MV-4-11 (cell line): ENCODE data around the gene GRB10.
"Not testable (repeated sequence)": the region's sequence is repeated elsewhere in the genome, so short reads cannot be mapped to it uniquely, and the experiment has no call there.

Experiments
- DNase-seq: peaks from one replicate; lab custom pipeline; 2025; lab: John Stamatoyannopoulos, UW

The GRB10 gene

DNA sequence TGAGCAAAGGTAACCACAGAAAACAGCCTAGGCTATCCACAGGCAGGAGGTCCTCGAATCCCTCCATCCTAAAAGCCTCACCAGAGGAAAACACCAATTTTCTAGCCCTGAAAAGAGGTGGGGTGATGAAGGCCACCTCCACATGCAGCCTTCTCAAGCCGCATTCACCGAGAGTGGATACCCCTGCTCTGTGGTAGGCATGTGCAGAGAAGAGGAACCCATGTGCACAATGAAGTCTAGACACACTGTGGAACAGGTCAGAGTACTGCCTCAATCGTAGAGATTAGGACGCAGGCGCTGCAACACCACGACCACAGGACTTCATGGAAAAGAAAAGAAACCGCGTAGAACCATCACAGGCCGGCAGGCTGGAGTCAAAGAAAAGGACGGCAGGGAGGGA lies 38.8 kb downstream of the GRB10 start:
- no peak for DNase-seq

DNA sequence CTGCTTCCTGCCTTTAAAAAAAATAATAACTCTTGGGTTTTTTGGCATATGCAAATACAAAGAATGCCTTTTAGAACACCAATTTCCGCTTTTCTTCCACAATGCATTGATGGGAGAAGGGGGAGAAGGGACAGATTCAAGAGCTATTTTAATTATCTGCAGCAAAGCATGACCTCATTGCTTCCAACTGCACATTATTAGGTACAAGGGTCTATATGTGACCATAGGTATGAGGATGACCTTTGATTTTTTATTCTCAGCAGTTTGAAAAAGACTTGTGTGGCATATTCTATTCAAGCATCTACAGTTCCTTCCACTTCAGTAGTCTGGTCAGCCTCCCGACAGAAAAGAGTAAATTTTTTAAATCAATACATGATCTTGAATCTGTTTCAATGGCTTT lies 39.7 kb downstream of the GRB10 start:
- DNase-seq, result no peak

DNA sequence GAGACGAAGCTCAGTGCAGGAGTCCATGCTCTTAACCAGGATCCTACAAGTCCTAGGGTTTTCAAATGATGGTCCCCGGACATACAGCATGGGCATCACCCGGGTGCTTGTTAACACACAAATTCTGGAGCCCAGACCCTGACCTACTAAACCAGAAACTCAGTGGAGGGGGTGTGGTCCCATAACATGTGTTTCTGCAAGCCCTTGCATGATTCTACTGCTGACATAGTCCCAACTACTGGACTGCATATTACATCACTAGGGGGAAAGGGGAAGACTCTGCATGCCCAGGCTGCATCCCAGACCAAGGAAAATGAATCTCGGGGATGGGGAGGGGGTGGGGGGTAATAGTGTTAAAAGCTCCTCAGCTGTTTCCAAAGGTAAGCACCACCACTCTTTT lies 40.3 kb downstream of the GRB10 start:
- DNase-seq, result no peak

DNA sequence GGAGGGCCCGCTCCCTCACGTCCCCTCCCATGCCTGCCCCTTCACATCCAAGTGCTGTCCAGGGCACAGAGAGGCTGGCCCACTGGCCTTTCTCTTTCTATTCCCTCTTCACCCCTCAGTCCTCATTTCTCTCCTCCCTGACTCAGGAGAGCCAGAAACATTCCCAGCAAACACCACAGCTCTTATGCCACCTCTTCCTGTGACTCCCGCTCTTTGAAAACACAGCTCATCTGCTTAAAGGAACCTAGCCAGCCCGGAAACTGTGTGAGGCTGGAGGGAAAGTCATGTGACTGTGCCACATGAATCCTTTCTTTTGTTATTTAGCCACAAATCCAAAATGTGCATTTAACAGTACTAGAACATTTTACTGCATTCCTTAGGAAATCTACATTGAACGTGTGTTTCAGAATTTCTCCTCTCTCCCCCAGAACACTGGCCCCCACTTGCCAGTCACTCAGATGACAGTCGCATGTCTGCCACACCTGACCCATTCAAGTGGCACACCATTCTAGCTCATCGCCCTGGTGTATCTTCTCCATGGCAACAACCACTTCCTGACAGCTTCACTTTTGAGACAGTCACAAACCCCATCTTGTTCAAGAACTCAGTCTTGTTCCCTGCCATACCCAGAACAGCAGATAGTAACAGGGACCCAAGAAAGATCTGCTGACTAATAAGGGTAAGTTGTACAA lies 42.8 kb downstream of the GRB10 start:
- no peak for DNase-seq

- no peak for DNase-seq
These were observed 43.8 kb downstream of the GRB10 start for GRCh38 chr7:50738932-50739331.

- not testable (repeated sequence) for DNase-seq
These were observed 46.9 kb downstream of the GRB10 start for GRCh38 chr7:50735836-50736235.

GRCh38 chr7:50735333-50735732 lies 47.4 kb downstream of the GRB10 start:
- DNase-seq, result no peak

- no peak for DNase-seq
These were observed 48.5 kb downstream of the GRB10 start for GRCh38 chr7:50734246-50734645.

DNA sequence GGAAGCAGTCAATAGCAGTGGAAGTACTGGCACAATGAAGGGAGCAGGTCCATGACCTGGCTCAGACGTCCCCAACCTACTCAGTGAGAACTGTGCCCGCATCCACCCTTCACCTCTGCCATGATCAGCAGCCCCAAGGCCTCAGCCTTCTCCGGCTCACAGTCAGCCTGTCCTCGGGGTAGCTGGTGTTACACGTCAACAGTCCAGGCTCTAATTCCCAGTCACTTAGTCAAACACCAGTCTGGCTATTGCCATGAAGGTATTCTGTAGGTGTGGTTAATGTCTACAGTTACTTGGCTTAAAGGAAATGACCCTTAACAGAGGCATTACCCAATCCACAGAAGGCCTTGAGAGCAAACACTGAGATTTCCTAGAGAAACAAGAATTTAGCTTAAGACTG lies 49.1 kb downstream of the GRB10 start:
- DNase-seq, result no peak

DNA sequence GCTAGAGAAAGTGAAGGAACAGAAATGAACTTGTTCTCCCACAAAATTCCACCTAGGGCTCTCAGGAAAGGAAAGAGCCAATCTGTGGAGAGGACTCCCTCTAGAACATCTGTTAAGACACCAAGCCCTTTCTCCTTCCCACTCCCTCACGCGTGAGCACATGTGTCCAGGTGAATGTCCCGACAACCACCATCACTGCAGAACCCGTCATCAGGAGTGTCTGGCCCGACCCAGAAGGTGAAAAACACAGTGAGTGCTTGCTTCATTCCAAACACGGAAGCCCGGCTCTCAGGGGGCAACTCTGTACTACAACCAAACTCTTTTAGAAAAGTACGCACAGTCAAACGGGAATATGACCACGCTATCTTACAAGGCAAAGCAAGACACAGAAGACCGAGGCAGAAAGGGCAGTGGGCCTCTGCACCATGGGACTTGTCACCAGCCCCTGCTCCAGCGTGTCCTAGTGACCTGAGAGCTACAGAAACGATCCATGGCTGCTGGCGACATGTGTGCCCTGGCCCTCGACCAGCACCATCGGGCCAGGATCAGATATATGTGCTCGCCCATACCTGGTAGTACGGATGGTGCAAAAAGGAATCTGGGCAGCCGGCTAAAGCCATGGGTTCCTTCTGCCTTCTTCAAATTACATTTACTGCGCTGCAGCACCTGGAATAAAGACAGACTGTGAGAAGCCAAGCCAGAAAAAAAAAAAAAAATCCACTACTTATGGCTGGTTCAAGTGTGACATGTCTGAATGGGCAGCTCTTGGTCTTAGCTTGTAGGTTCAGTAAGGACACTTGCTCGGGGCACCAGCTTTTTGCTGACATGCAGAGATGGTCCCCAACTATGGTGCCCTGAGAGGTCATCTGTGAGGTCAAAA lies 50.8 kb downstream of the GRB10 start:
- no peak for DNase-seq

DNA sequence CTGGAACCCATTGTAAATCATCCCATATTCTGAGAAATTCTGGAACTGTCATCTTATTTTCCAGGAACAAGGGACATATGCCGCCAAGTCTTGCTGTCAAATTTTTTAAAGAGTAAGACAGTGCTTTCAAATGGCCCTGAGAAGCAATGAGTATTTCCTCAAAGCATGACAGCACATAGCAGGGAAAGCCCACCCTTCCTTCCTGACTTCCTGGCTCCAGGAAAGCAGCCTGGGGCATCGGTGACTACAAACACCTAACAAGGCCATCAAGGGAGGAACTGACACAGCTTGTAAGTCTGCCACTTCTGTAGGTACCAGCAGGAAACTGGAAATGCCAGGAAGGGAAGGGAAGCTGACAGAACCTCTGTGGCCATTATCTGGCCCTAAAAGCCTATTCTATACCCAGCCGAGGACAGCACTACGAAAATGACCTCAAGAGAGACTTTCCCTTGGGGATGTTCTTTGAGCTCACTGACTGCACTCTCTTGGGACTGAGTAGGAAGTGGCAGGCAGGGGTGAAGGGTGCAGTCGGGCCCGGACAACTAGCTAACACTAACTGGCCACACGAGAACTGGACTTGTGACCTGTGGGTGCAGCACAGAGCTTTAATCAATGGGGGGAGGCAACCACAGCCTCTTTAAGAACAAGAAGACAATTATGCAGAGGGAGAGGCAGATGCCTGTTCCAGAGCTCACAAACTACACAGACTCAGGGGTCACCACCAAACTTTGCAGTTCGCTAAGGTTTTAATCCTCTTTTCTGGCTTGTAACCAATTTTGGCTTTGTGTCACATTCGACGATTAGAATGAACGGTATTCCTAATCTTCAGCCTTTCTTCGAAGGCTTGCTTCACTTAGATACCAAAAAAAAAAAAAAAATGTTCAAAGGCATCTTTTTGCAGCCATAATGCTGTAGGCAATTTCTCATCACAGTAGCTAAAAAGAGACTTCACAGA lies 52.0 kb downstream of the GRB10 start:
- no peak for DNase-seq

DNA sequence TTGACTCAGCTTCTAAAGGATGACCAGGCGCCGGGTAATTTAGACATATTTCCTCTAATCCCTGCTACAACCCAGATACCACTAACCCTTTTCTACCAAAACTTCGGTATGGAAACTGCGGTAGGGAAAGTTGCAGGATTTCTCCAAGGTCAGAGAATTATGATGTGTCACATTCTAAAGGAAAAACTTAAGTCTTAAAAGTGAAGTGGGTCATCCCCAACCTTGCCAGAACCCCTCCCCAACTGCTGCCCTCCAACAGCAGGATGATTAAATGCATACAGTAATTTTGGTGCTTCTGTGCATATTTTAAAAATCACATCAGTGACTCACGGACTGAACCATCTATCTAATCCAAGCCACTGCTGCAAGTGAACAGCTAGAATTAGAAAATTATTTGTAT lies 52.7 kb downstream of the GRB10 start:
- no peak for DNase-seq

- DNase-seq, result no peak
These were observed 54.5 kb downstream of the GRB10 start for GRCh38 chr7:50728184-50728583.

GRCh38 chr7:50727711-50728110 lies 55.0 kb downstream of the GRB10 start:
- DNase-seq, result no peak

DNA sequence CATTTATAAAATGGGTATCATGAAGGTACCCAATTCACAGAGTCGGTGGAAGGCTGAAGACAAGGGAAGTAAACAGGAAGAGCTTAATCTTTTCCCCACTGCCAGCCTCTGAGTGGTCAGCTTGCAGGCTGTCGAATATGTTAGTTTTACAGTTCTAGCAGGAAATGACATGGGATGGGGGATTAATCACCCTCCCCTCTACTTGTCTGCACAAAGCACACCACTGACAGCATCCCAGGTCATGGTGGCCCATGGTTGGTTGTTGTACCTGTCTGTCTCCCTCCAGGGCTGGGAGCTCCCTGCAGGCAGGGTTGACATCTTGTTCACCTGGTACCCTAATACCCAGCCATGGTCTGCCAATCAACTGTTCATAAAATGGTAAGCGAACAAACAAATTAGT lies 55.6 kb downstream of the GRB10 start:
- no peak for DNase-seq

- DNase-seq, result no peak
These were observed 56.9 kb downstream of the GRB10 start for GRCh38 chr7:50725774-50726173.

DNA sequence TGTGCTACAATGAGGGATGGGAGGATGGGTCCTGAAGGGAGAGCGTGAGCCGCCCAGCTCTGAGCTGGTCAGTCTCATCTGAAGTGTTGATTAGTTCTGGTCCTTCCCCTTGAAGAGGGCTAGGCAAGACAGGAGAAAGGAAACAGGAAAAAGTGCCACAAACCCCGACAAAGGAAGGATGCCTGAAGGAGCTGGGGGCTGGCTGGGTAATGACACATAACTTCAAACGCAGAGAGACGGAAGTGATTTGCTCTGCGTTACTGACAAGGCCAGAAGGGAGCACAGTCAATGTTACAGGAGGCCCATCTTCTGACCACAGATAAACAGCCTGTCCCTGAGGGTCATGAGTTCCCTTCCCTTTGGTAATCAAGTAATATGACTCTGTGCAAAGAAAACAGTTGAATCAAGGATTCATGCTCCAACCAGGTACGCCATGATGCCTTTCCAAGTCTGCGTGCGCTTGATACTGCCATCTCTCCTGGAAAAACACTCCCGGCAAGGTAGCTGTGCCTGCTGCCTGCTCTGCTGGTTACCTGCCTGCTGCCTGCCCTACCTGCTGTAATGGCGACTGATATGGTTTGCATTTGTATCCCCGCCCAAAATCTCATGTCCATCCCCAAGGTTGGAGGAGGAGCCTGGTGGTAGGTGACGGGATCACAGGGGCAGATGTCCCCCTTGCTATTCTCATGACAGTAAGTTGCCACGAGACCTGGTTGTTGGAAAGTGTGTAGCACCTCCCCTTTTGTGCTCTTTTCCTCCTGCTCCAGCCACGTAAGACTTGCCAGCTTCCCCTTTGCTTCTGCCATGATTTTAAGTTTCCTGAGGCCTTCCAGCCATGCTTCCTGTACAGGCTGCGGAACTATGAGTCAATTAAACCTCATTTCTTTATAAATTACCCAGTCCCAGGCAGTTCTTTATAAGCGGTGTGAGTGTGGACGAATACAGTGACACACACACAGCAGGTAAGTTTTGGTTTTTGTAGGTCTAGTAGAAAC lies 57.9 kb downstream of the GRB10 start:
- DNase-seq, result no peak

- no peak for DNase-seq
These were observed 58.8 kb downstream of the GRB10 start for GRCh38 chr7:50723888-50724287.

- DNase-seq, result peak; percentile 52
These were observed 59.5 kb downstream of the GRB10 start for GRCh38 chr7:50723173-50723572.

GRCh38 chr7:50721661-50722259 lies 60.9 kb downstream of the GRB10 start:
- DNase-seq, result no peak

GRCh38 chr7:50721160-50721559 lies 61.5 kb downstream of the GRB10 start:
- DNase-seq, result no peak
